Erythroblast (primary cell): ENCODE measurements around the gene MEX3C.

ENCODE experiments used
- GATA1 ChIP-seq: IDR thresholded peaks from 2 replicates; pipeline ENCODE4 v1.6.1; 2011; ENCODE audit warnings: low read depth, mild to moderate bottlenecking, control low read depth, low read length, moderate library complexity
- POLR2A ChIP-seq: IDR thresholded peaks from 2 replicates; pipeline ENCODE4 v1.6.1; 2011; ENCODE audit warnings: mild to moderate bottlenecking, low read length

GRCh38 chr18:51165296-51165695, 32.2 kb downstream of the MEX3C start:
- TF ChIP-seq POLR2A, result no peak
- no peak for TF ChIP-seq GATA1
